GM12878 (cell line): Measurements from ENCODE around the gene SINHCAF. TPM values are rescaled to one million over a fixed set of nuclear protein-coding genes. Genes with fewer than 3 reads are reported as not detected.

Experiments
- BHLHE40 ChIP-seq, 2 experiments: fragments of 450-650 bp in 1 of 2; IDR thresholded peaks; 2 replicates each; pipeline ENCODE4 v1.6.1; 2011 to 2017; ENCODE audit warnings: low read depth in 2 of 2, borderline replicate concordance in 1 of 2, improper control_type of control experiment in 1 of 2, low read length in 1 of 2, mild to moderate bottlenecking in 1 of 2
- CBFB ChIP-seq: IDR thresholded peaks from 2 replicates; pipeline ENCODE4 v1.6.1; 2016; ENCODE audit warnings: antibody characterized with exemption, low read depth
- CHD2 ChIP-seq: IDR thresholded peaks from 2 replicates; pipeline ENCODE4 v1.6.1; 2011; ENCODE audit warnings: low read depth, low read length, improper control_type of control experiment, borderline replicate concordance
- MEF2B ChIP-seq: fragments of 450-650 bp; IDR thresholded peaks from 2 replicates; pipeline ENCODE4 v1.6.1; 2018; ENCODE audit warnings: mild to moderate bottlenecking, moderate library complexity; ENCODE audit not compliant: partially characterized antibody, poor library complexity, severe bottlenecking
- MTA2 ChIP-seq: fragments of 450-650 bp; IDR thresholded peaks from 2 replicates; pipeline ENCODE4 v1.6.1; 2016; ENCODE audit warnings: low read depth, mild to moderate bottlenecking, moderate library complexity
- NR2F1 ChIP-seq: fragments of 450-650 bp; conservative IDR thresholded peaks from 2 replicates; pipeline ENCODE4 v1.6.1; 2017; ENCODE audit warnings: mild to moderate bottlenecking
- PAX8 ChIP-seq: fragments of 450-650 bp; IDR thresholded peaks from 2 replicates; pipeline ENCODE4 v1.6.1; 2017; ENCODE audit warnings: mild to moderate bottlenecking, moderate library complexity
- POLR2AphosphoS2 ChIP-seq: IDR thresholded peaks from 2 replicates; pipeline ENCODE4 v1.6.1; 2011; ENCODE audit warnings: low read depth, mild to moderate bottlenecking, low read length, improper control_type of control experiment, moderate library complexity
- RAD51 ChIP-seq: fragments of 450-650 bp; IDR thresholded peaks from 2 replicates; pipeline ENCODE4 v1.6.1; 2016; ENCODE audit warnings: moderate library complexity, mild to moderate bottlenecking, inconsistent platforms
- ZNF24 ChIP-seq: fragments of 450-650 bp; IDR thresholded peaks from 2 replicates; pipeline ENCODE4 v1.6.1; 2017; ENCODE audit warnings: antibody characterized with exemption, mild to moderate bottlenecking
- polyA plus RNA-seq, 11 experiments: library from polyadenylated mRNA; depleted of rRNA in 4 of 11; unstranded in 6 of 11; stranded (reverse) in 5 of 11; fragments of >200 nt; fragmentation: Nextera tagmentation in 4 of 11; fragmentation: Illumina TruSeq in 1 of 11; extraction: Ambion mirVana in 4 of 11; extraction: Trizol in 1 of 11; gene quantifications; 1 replicate in 1 of 11; 2 replicates in 10 of 11; pipeline versions ENCODE4 v1.2.1 to v1.2.3, GENCODE V29; 2011 to 2016; ENCODE audit warnings: inconsistent platforms in 2 of 11, missing spikeins in 2 of 11, low read depth in 1 of 11
- total RNA-seq, 4 experiments: library from RNA; depleted of rRNA in 3 of 4; stranded (reverse); fragments of >200 nt in 3 of 4; fragmentation: Illumina TruSeq in 1 of 4; extraction: Trizol in 1 of 4; gene quantifications; 2 replicates each; pipeline versions ENCODE4 v1.2.1 to v1.2.3, GENCODE V29; 2013 to 2021
- TF ChIP-seq, protein P1 (sequence below): fragments of 450-650 bp; IDR thresholded peaks from 2 replicates; pipeline ENCODE4 v1.6.1; 2016; ENCODE audit warnings: mild to moderate bottlenecking, moderate library complexity, borderline replicate concordance
- TF ChIP-seq, protein P2 (sequence below): fragments of 450-650 bp; IDR thresholded peaks from 2 replicates; pipeline ENCODE4 v1.6.1; 2017; ENCODE audit warnings: mild to moderate bottlenecking, low read depth, inconsistent platforms; ENCODE audit not compliant: poor library complexity, severe bottlenecking
- TF ChIP-seq, protein P3 (sequence below): IDR thresholded peaks from 2 replicates; pipeline ENCODE4 v1.6.1; 2011; ENCODE audit warnings: low read depth, low read length, improper control_type of control experiment, borderline replicate concordance

SINHCAF gene
- total and polyA plus RNA-seq, 10 of the 15 experiments (the other 5 are each of a cell fraction or from before 2014, with no cell fraction given), result 60.4 to 156 (median 90.3) TPM

DNA sequence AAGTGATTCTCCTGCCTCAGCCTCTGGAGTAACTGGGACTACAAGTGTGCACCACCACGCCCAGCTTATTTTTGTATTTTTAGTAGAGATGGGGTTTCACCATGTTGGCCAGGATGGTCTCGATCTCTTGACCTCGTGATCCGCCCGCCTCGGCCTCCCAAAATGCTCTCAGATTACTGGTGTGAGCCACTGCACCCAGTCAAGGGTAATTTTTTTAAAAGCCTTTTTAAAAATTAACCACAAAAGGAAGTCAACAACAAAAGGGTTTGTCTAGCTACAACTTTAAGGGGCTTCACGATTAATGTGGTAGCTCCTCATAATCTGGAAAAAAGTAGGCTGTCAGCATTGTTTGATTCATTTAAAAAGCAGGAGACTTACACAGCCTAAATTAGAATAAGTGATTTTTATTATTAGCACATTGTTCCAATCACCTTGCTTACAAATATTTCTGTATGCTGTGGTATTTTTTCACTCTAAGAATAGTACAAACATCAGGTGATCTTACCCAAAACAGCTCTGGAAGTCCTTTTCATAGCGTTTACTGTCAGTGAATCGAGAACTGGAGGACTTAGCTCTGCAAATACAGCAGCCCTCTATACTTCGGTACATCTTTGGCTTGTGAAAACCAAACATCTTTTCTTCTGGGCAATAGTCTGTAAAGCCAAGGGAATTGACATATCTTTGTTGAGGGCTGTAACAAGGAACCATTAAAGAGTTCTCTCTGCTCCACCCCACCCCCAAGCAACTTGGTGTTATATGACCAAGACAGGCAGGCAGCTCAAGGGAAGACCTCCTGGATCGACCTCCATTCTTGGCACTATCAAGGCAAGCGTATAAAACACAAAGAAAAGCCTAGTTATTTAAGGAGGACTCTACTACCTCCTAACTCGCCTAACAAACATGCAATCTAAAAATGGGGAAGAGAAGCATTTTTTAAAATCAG lies 28.1 kb downstream of the SINHCAF start (continued):
- peak; percentile 30; the same call in 1 of the 2 replicates for TF ChIP-seq MTA2
- 0 out of 2 replicates have a peak, but pooled peaks have one; percentile 74 for TF ChIP-seq PAX8
- no peak for TF ChIP-seq POLR2AphosphoS2
- 0 out of 2 replicates have a peak, but pooled peaks have one; percentile 19 for TF ChIP-seq ZNF24
- peak; percentile 60 for TF ChIP-seq RAD51
- TF ChIP-seq MEF2B, result peak; percentile 87
- TF ChIP-seq NR2F1, result 0 out of 2 replicates have a peak, but pooled peaks have one; percentile 38
- TF ChIP-seq, protein P1, sequence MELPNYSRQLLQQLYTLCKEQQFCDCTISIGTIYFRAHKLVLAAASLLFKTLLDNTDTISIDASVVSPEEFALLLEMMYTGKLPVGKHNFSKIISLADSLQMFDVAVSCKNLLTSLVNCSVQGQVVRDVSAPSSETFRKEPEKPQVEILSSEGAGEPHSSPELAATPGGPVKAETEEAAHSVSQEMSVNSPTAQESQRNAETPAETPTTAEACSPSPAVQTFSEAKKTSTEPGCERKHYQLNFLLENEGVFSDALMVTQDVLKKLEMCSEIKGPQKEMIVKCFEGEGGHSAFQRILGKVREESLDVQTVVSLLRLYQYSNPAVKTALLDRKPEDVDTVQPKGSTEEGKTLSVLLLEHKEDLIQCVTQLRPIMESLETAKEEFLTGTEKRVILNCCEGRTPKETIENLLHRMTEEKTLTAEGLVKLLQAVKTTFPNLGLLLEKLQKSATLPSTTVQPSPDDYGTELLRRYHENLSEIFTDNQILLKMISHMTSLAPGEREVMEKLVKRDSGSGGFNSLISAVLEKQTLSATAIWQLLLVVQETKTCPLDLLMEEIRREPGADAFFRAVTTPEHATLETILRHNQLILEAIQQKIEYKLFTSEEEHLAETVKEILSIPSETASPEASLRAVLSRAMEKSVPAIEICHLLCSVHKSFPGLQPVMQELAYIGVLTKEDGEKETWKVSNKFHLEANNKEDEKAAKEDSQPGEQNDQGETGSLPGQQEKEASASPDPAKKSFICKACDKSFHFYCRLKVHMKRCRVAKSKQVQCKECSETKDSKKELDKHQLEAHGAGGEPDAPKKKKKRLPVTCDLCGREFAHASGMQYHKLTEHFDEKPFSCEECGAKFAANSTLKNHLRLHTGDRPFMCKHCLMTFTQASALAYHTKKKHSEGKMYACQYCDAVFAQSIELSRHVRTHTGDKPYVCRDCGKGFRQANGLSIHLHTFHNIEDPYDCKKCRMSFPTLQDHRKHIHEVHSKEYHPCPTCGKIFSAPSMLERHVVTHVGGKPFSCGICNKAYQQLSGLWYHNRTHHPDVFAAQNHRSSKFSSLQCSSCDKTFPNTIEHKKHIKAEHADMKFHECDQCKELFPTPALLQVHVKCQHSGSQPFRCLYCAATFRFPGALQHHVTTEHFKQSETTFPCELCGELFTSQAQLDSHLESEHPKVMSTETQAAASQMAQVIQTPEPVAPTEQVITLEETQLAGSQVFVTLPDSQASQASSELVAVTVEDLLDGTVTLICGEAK, result peak; percentile 20; the same call in 1 of the 2 replicates
- 0 out of 2 replicates have a peak, but pooled peaks have one; percentile 20 for TF ChIP-seq CBFB
- TF ChIP-seq, protein P2, sequence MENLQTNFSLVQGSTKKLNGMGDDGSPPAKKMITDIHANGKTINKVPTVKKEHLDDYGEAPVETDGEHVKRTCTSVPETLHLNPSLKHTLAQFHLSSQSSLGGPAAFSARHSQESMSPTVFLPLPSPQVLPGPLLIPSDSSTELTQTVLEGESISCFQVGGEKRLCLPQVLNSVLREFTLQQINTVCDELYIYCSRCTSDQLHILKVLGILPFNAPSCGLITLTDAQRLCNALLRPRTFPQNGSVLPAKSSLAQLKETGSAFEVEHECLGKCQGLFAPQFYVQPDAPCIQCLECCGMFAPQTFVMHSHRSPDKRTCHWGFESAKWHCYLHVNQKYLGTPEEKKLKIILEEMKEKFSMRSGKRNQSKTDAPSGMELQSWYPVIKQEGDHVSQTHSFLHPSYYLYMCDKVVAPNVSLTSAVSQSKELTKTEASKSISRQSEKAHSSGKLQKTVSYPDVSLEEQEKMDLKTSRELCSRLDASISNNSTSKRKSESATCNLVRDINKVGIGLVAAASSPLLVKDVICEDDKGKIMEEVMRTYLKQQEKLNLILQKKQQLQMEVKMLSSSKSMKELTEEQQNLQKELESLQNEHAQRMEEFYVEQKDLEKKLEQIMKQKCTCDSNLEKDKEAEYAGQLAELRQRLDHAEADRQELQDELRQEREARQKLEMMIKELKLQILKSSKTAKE, result peak; percentile 75
- no peak for TF ChIP-seq CHD2
- TF ChIP-seq, protein P3, sequence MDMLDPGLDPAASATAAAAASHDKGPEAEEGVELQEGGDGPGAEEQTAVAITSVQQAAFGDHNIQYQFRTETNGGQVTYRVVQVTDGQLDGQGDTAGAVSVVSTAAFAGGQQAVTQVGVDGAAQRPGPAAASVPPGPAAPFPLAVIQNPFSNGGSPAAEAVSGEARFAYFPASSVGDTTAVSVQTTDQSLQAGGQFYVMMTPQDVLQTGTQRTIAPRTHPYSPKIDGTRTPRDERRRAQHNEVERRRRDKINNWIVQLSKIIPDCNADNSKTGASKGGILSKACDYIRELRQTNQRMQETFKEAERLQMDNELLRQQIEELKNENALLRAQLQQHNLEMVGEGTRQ, result no peak; the same call in 1 of the 2 replicates
- TF ChIP-seq BHLHE40 (IDR thresholded peaks at IDR 0.05; ENCODE audit: borderline replicate concordance in 1 of 2, low read depth in 2 of 2, low read length in 1 of 2), result peak; percentile 10 to 22; a peak in 2 of 4 replicates
